GM23338 (cell line): ENCODE data around the gene UPP1.

Experiments used
- CREB1 ChIP-seq: fragments of 250-450 bp; sonication (Bioruptor Pico); IDR thresholded peaks from 2 replicates; pipeline ENCODE4 v1.5.0; 2020; ENCODE audit warnings: low read depth, mild to moderate bottlenecking, moderate library complexity
- CTCF ChIP-seq, 2 experiments: fragments of 200-600 bp in 1 of 2; sonication (generic) in 1 of 2; conservative IDR thresholded peaks; 2 replicates each; pipeline versions ENCODE4 v1.5.1 to v1.6.1; 2016 to 2017; ENCODE audit warnings: antibody characterized with exemption in 2 of 2, low read depth in 2 of 2, mild to moderate bottlenecking in 2 of 2, moderate library complexity in 1 of 2
- EZH2 ChIP-seq: fragments of 200-600 bp; sonication (generic); IDR thresholded peaks from one replicate; pipeline ENCODE4 v1.8.0; 2017; ENCODE audit warnings: antibody characterized with exemption, mild to moderate bottlenecking, low read depth; ENCODE audit not compliant: unreplicated experiment
- EZH2phosphoT487 ChIP-seq: fragments of 200-600 bp; sonication (generic); IDR thresholded peaks from one replicate; pipeline ENCODE4 v1.8.1; 2018; ENCODE audit warnings: antibody characterized with exemption; ENCODE audit not compliant: unreplicated experiment
- NANOG ChIP-seq: IDR thresholded peaks from 2 replicates; pipeline ENCODE4 v1.6.1; 2016; ENCODE audit warnings: antibody characterized with exemption, borderline replicate concordance
- POLR2AphosphoS5 ChIP-seq: IDR thresholded peaks from 2 replicates; pipeline ENCODE4 v1.6.1; 2016; ENCODE audit warnings: antibody characterized with exemption, low read depth
- REST ChIP-seq: IDR thresholded peaks from one replicate; pipeline ENCODE4 v1.6.1; 2018; ENCODE audit warnings: antibody characterized with exemption; ENCODE audit not compliant: unreplicated experiment
- ZNF114 ChIP-seq: fragments of 250-450 bp; sonication (Bioruptor Pico); IDR thresholded peaks from 2 replicates; pipeline ENCODE4 v1.5.0; 2020; ENCODE audit warnings: mild to moderate bottlenecking, moderate library complexity

- TF ChIP-seq POLR2AphosphoS5, result no peak
- no peak for TF ChIP-seq REST
- no peak for TF ChIP-seq EZH2
- no peak for TF ChIP-seq CTCF (conservative IDR thresholded peaks at IDR 0.05; ENCODE audit: low read depth in 2 of 2)
- TF ChIP-seq EZH2phosphoT487, result no peak
- no peak for TF ChIP-seq NANOG
- no peak for TF ChIP-seq ZNF114 (CRISPR knock-in tag)
- TF ChIP-seq CREB1, result no peak
These were observed 42.6 kb upstream of the UPP1 start for GRCh38 chr7:48046458-48046857.
